B cell (primary cell): ENCODE measurements around the gene TFAP2A. TPM values are rescaled to one million over a fixed set of nuclear protein-coding genes. Genes with fewer than 3 reads are reported as not detected.

Source experiments
- ATAC-seq: fragments of 200-7000 bp; cut with Tn5 transposase; one replicate; pipeline ENCODE4 v1.10.0; 2021; ENCODE audit warnings: low read depth, mild to moderate bottlenecking, moderate number of reproducible peaks, moderate library complexity
- CTCF ChIA-PET: fragments of 350-600 bp; sonication (Branson Sonifier 250); formaldehyde crosslinking; loops from one replicate; lab custom pipeline; 2021; ENCODE audit warnings: antibody characterized with exemption, inconsistent platforms; lab: Charles Lee
- POLR2A ChIA-PET: fragments of 350-600 bp; sonication (Branson Sonifier 250); formaldehyde crosslinking; loops from one replicate; lab custom pipeline; 2021; ENCODE audit warnings: antibody characterized with exemption; lab: Charles Lee
- DNase-seq: peaks from one replicate; pipeline ENCODE4 v3.0.0; 2013
- H2AFZ ChIP-seq: 2 replicates; pipeline ENCODE4 v1.6.1; 2012; ENCODE audit warnings: mild to moderate bottlenecking, low read depth, low read length; ENCODE audit not compliant: insufficient read depth, poor library complexity, severe bottlenecking
- H3K27ac ChIP-seq, 2 donors: 1 replicate in 1 of 2; 2 replicates in 1 of 2; pipeline ENCODE4 v1.5.1; 2012 to 2013; ENCODE audit warnings: low read length in 2 of 2, mild to moderate bottlenecking in 2 of 2, moderate library complexity in 1 of 2
- H3K27me3 ChIP-seq, 4 experiments: fragments of 200-600 bp in 1 of 4; sonication (generic) in 1 of 4; replicated peaks in 1 of 4; 1 replicate in 2 of 4; 2 replicates in 2 of 4; pipeline versions ENCODE4 v1.6.1 to v1.7.0; 2013 to 2016; ENCODE audit warnings: low read length in 3 of 4, mild to moderate bottlenecking in 2 of 4, mixed read lengths in 1 of 4, moderate library complexity in 1 of 4; ENCODE audit not compliant: insufficient read depth in 4 of 4, control insufficient read depth in 3 of 4; ENCODE audit errors: control extremely low read depth in 1 of 4
- H3K36me3 ChIP-seq, 2 experiments: replicated peaks in 1 of 2; 1 replicate in 1 of 2; 2 replicates in 1 of 2; pipeline versions ENCODE4 v1.6.1 to v1.7.1; 2013; ENCODE audit warnings: low read length in 1 of 2; ENCODE audit not compliant: insufficient read depth in 2 of 2, control insufficient read depth in 1 of 2; ENCODE audit errors: control extremely low read depth in 1 of 2, extremely low read depth in 1 of 2
- H3K4me1 ChIP-seq, 2 donors: fragments of 200-600 bp in 1 of 2; sonication (generic) in 1 of 2; 1 replicate in 1 of 2; 2 replicates in 1 of 2; pipeline versions ENCODE4 v1.5.1 to v1.6.1; 2013 to 2017; ENCODE audit warnings: low read length in 2 of 2; ENCODE audit not compliant: control insufficient read depth in 2 of 2, insufficient read depth in 2 of 2
- H3K4me2 ChIP-seq: replicated peaks from 2 replicates; pipeline ENCODE3; 2012; ENCODE audit warnings: mild to moderate bottlenecking, low read depth, low read length; ENCODE audit not compliant: poor library complexity, severe bottlenecking
- H3K4me3 ChIP-seq, 5 experiments: fragments of 200-600 bp in 1 of 5; sonication (generic) in 1 of 5; 1 replicate in 3 of 5; 2 replicates in 2 of 5; pipeline versions ENCODE4 v1.5.1 to v1.7.0; 2011 to 2016; ENCODE audit warnings: low read length in 4 of 5, mild to moderate bottlenecking in 4 of 5, low read depth in 2 of 5, control low read depth in 1 of 5, moderate library complexity in 1 of 5; ENCODE audit not compliant: insufficient read depth in 1 of 5; ENCODE audit errors: control extremely low read depth in 1 of 5, extremely low read depth in 1 of 5
- H3K79me2 ChIP-seq: fragments of 200-600 bp; sonication (generic); one replicate; pipeline ENCODE4 v1.6.0; 2016; ENCODE audit warnings: low read length; ENCODE audit not compliant: control insufficient read depth, insufficient read depth
- H3K9ac ChIP-seq: fragments of 200-600 bp; sonication (generic); 2 replicates; pipeline ENCODE4 v1.6.1; 2017; ENCODE audit warnings: mild to moderate bottlenecking, low read length, moderate library complexity
- H3K9me3 ChIP-seq, 3 donors: one replicate each; pipeline versions ENCODE4 v1.6.1 to v1.7.1; 2013; ENCODE audit warnings: low read length in 2 of 3; ENCODE audit not compliant: control insufficient read depth in 2 of 3, insufficient read depth in 1 of 3; ENCODE audit errors: control extremely low read depth in 1 of 3
- H4K20me1 ChIP-seq: 2 replicates; pipeline ENCODE4 v1.6.0; 2012; ENCODE audit warnings: mild to moderate bottlenecking, low read length; ENCODE audit not compliant: insufficient read depth, control insufficient read depth, poor library complexity, severe bottlenecking
- H3K27ac Mint-ChIP-seq: one replicate; pipeline ENCODE4 v1.8.0; 2021; ENCODE audit warnings: mixed read lengths
- H3K27me3 Mint-ChIP-seq: one replicate; pipeline ENCODE4 v1.8.0; 2021; ENCODE audit warnings: mixed read lengths
- H3K4me1 Mint-ChIP-seq: one replicate; pipeline ENCODE4 v1.8.0; 2021; ENCODE audit warnings: mixed read lengths
- H3K4me3 Mint-ChIP-seq: one replicate; pipeline ENCODE4 v1.8.0; 2021; ENCODE audit warnings: mixed read lengths
- H3K9me3 Mint-ChIP-seq: one replicate; pipeline ENCODE4 v1.8.0; 2022; ENCODE audit warnings: mixed read lengths; ENCODE audit not compliant: insufficient read depth
- EZH2 ChIP-seq: IDR thresholded peaks from 2 replicates; pipeline ENCODE4 v1.6.1; 2012; ENCODE audit warnings: borderline replicate concordance, low read depth, mild to moderate bottlenecking, moderate library complexity, low read length; ENCODE audit not compliant: insufficient read depth, poor library complexity, severe bottlenecking
- WGBS: methylation state at CpG from one replicate; pipeline ENCODE4 v1.1.5; 2013; ENCODE audit warnings: missing lambda C conversion rate; ENCODE audit not compliant: insufficient coverage; 5-methylcytosine and 5-hydroxymethylcytosine counted together
- intact Hi-C: fragments of 100-400 bp; cut with micrococcal nuclease; formaldehyde crosslinking; loops from one replicate; pipeline ENCODE4 v1.10.0; 2022
- polyA plus RNA-seq: library from polyadenylated mRNA; depleted of rRNA; stranded (reverse); fragments of >200 nt; gene quantifications from 2 replicates; pipeline ENCODE4 v1.2.3, GENCODE V29; 2012
- total RNA-seq, 2 donors: library from RNA; stranded (reverse); fragments of 120-200 nt in 1 of 2; gene quantifications; 1 replicate in 1 of 2; 2 replicates in 1 of 2; pipeline versions ENCODE4 v1.2.3 to v1.2.4, GENCODE V29; 2013 to 2022
- TF ChIP-seq, protein P1 (sequence below): fragments of 200-600 bp; IDR thresholded peaks from one replicate; pipeline ENCODE4 v1.8.0; 2022; ENCODE audit warnings: antibody characterized with exemption, mild to moderate bottlenecking

TFAP2A gene
- total and polyA plus RNA-seq, 2 donors (not counting 1 experiment from before 2014, with no cell fraction given) = not detected

DNA sequence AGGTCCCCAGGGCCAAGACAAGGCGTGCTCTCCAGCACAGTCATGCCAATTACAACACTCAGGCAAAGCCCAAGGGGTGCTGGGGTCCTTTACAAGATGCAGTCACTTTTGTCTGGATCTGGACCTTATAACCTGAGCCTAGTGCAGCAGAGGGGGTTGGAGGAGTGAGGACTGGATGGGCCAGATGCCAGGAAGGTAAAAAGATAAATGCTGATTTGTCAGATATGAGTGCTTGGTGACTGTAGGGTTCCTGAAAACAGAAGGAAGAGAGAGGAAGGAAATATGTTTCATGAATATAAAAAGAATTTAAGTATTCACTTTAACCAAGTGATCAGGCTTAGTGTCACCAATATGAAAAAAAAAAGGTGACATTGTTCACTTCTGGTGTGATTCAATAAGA is 43.4 kb upstream of the TFAP2A start:
- Histone ChIP-seq H3K27me3 (peaks cover 0 to 5% (median 2%) of the 10 kb centered on the region in 4 experiments), H4K20me1 (no peaks in the 10 kb centered on the region), H3K4me1 (peaks cover 8 to 9% of the 10 kb centered on the region in 2 donors), H3K36me3 (no peaks in the 10 kb centered on the region), H3K4me2 (no peak overlapping the region), H3K79me2 (no peaks in the 10 kb centered on the region), H3K9me3 (no peaks in the 10 kb centered on the region), H3K27ac (no peak overlapping the region), H2AFZ (no peak overlapping the region), H3K9ac (no peak overlapping the region), H3K4me3 (no peak overlapping the region)
- Mint-ChIP-seq H3K4me1 (peaks cover 11% of the 10 kb centered on the region), H3K9me3 (no peaks in the 10 kb centered on the region), H3K4me3 (no peak overlapping the region), H3K27me3 (peaks cover 32% of the 10 kb centered on the region), H3K27ac (no peak overlapping the region)
- intact Hi-C loops = no loop called here
- ATAC-seq (no peak), DNase-seq (no peak)
- POLR2A ChIA-PET = no interaction called here
- CTCF ChIA-PET = no interaction called here
- no CpG with 5 or more reads among the region's 1 CpG for WGBS
- TF ChIP-seq, protein P1, sequence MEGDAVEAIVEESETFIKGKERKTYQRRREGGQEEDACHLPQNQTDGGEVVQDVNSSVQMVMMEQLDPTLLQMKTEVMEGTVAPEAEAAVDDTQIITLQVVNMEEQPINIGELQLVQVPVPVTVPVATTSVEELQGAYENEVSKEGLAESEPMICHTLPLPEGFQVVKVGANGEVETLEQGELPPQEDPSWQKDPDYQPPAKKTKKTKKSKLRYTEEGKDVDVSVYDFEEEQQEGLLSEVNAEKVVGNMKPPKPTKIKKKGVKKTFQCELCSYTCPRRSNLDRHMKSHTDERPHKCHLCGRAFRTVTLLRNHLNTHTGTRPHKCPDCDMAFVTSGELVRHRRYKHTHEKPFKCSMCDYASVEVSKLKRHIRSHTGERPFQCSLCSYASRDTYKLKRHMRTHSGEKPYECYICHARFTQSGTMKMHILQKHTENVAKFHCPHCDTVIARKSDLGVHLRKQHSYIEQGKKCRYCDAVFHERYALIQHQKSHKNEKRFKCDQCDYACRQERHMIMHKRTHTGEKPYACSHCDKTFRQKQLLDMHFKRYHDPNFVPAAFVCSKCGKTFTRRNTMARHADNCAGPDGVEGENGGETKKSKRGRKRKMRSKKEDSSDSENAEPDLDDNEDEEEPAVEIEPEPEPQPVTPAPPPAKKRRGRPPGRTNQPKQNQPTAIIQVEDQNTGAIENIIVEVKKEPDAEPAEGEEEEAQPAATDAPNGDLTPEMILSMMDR = no peak
- no peak for TF ChIP-seq EZH2

DNA sequence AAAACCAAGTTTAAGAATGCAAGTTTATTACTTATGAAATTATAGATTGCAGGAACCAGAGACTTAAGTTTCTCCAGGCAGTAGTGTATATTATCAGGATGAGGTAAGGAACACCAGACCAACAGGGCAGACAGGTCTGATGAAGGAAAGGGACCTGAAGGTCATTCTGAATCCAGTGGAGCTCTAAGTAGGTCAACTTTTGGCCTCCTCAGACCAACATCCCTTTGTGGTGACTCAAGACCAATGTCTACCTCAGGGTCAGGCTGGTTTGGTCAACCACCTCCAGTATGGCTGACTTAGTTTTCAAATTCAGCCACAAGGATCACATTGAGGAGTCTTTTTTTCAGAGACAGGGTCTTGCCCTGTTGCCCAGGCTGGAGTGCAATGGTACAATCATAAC is 38.7 kb upstream of the TFAP2A start:
- H3K27ac ChIP-seq = no peak overlapping the region
- Mint-ChIP-seq H3K27me3 (peaks cover 19% of the 10 kb centered on the region), H3K4me1 (no peaks in the 10 kb centered on the region), H3K9me3 (no peaks in the 10 kb centered on the region), H3K27ac (no peak overlapping the region), H3K4me3 (no peak overlapping the region)
- no peak overlapping the region for H3K4me3 ChIP-seq
- no peaks in the 10 kb centered on the region for H3K4me1 ChIP-seq
- H3K36me3 ChIP-seq = no peaks in the 10 kb centered on the region
- H3K4me2 ChIP-seq = no peak overlapping the region
- H3K27me3 ChIP-seq = peaks cover 0 to 14% (median 0%) of the 10 kb centered on the region in 4 experiments
- H2AFZ ChIP-seq = no peak overlapping the region
- intact Hi-C loops = no loop called here
- no peaks in the 10 kb centered on the region for H3K9me3 ChIP-seq
- CTCF ChIA-PET = no interaction called here
- H4K20me1 ChIP-seq = no peaks in the 10 kb centered on the region
- no peak for DNase-seq
- no peak for ATAC-seq
- H3K79me2 ChIP-seq = no peaks in the 10 kb centered on the region
- no peak for TF ChIP-seq EZH2
- TF ChIP-seq, protein P1 = no peak
- POLR2A ChIA-PET = no interaction called here
- no peak overlapping the region for H3K9ac ChIP-seq
